Astrocyte (in vitro differentiated cells and primary cell): Measurements from ENCODE around the gene PTGFRN. TPM values are rescaled to one million over a fixed set of nuclear protein-coding genes. Genes with fewer than 3 reads are reported as not detected.

ENCODE experiments used
- DNase-seq: peaks from one replicate; pipeline ENCODE4 v3.0.0-alpha.2; 2010; ENCODE audit warnings: low read depth
- FAIRE-seq: peaks from 2 replicates; lab custom pipeline; 2011; peaks lifted over from hg19 to GRCh38; lab: Jason Lieb, UNC
- H2AFZ ChIP-seq: 2 replicates; pipeline ENCODE4 v1.6.0; 2012; ENCODE audit warnings: low read depth, low read length, inconsistent platforms
- H3K27ac ChIP-seq: 2 replicates; pipeline ENCODE4 v1.5.1; 2011; ENCODE audit warnings: low read depth, low read length, inconsistent platforms
- H3K27me3 ChIP-seq: 2 replicates; pipeline ENCODE4 v1.6.0; 2011; ENCODE audit warnings: low read length, inconsistent platforms; ENCODE audit not compliant: insufficient read depth
- H3K36me3 ChIP-seq: 2 replicates; pipeline ENCODE4 v1.5.1; 2011; ENCODE audit warnings: low read length, inconsistent platforms; ENCODE audit not compliant: insufficient read depth
- H3K4me1 ChIP-seq: 2 replicates; pipeline ENCODE4 v1.5.1; 2011; ENCODE audit warnings: low read length, inconsistent platforms; ENCODE audit not compliant: insufficient read depth
- H3K4me2 ChIP-seq: 2 replicates; pipeline ENCODE4 v1.6.0; 2012; ENCODE audit warnings: low read length, inconsistent platforms
- H3K4me3 ChIP-seq: 2 replicates; pipeline ENCODE4 v1.5.1; 2011; ENCODE audit warnings: low read depth, mild to moderate bottlenecking, low read length, inconsistent platforms; ENCODE audit not compliant: insufficient read depth
- H3K79me2 ChIP-seq: 2 replicates; pipeline ENCODE4 v1.6.0; 2012; ENCODE audit warnings: mild to moderate bottlenecking, low read length, inconsistent platforms; ENCODE audit not compliant: insufficient read depth
- H3K9ac ChIP-seq: 2 replicates; pipeline ENCODE4 v1.6.0; 2012; ENCODE audit warnings: mild to moderate bottlenecking, low read length, inconsistent platforms
- H3K9me3 ChIP-seq: 2 replicates; pipeline ENCODE4 v1.5.1; 2012; ENCODE audit warnings: low read depth, mild to moderate bottlenecking, low read length, inconsistent platforms; ENCODE audit not compliant: insufficient read depth
- H4K20me1 ChIP-seq: 2 replicates; pipeline ENCODE4 v1.6.0; 2012; ENCODE audit warnings: low read length, inconsistent platforms; ENCODE audit not compliant: insufficient read depth
- H3K27ac Mint-ChIP-seq: one replicate; pipeline ENCODE4 v1.8.0; 2021; ENCODE audit warnings: mild to moderate bottlenecking, mixed read lengths; ENCODE audit not compliant: unreplicated experiment
- H3K27me3 Mint-ChIP-seq: one replicate; pipeline ENCODE4 v1.8.0; 2021; ENCODE audit warnings: low read depth, mixed read lengths; ENCODE audit not compliant: unreplicated experiment
- H3K36me3 Mint-ChIP-seq: one replicate; pipeline ENCODE4 v1.8.0; 2021; ENCODE audit warnings: low read depth, mixed read lengths; ENCODE audit not compliant: unreplicated experiment
- H3K4me1 Mint-ChIP-seq: one replicate; pipeline ENCODE4 v1.8.0; 2021; ENCODE audit warnings: low read depth, mixed read lengths; ENCODE audit not compliant: unreplicated experiment
- H3K4me3 Mint-ChIP-seq: one replicate; pipeline ENCODE4 v1.8.0; 2021; ENCODE audit warnings: mild to moderate bottlenecking, moderate library complexity, mixed read lengths; ENCODE audit not compliant: unreplicated experiment
- H3K9me3 Mint-ChIP-seq: one replicate; pipeline ENCODE4 v1.8.0; 2021; ENCODE audit warnings: mild to moderate bottlenecking, mixed read lengths; ENCODE audit not compliant: unreplicated experiment
- CTCF ChIP-seq: IDR thresholded peaks from 2 replicates; pipeline ENCODE4 v1.5.1; 2011; ENCODE audit warnings: low read depth, mild to moderate bottlenecking, inconsistent platforms, low read length, moderate library complexity; ENCODE audit not compliant: insufficient read depth
- EZH2 ChIP-seq: IDR thresholded peaks from 2 replicates; pipeline ENCODE4 v1.6.1; 2012; ENCODE audit warnings: mild to moderate bottlenecking, low read length, inconsistent platforms; ENCODE audit not compliant: insufficient read depth
- total RNA-seq: library from RNA; stranded (reverse); gene quantifications from 2 replicates; pipeline ENCODE4 v1.2.1, GENCODE V29; 2021

PTGFRN gene
- total RNA-seq, 1 donor from 2014 or later = 157 TPM

GRCh38 chr1:117000142-117000541 lies 90.4 kb downstream of the PTGFRN start:
- Mint-ChIP-seq H3K36me3 (no peaks in the 10 kb centered on the region), H3K4me3 (no peak overlapping the region), H3K9me3 (peaks cover 2% of the 10 kb centered on the region), H3K27me3 (no peaks in the 10 kb centered on the region), H3K4me1 (peaks cover 18% of the 10 kb centered on the region), H3K27ac (no peak overlapping the region)
- TF ChIP-seq EZH2 (no peak), CTCF (no peak)
- Histone ChIP-seq H3K9me3 (no peaks in the 10 kb centered on the region), H3K27me3 (no peaks in the 10 kb centered on the region), H3K4me1 (peaks cover 13% of the 10 kb centered on the region), H3K36me3 (no peaks in the 10 kb centered on the region), H3K79me2 (no peaks in the 10 kb centered on the region), H4K20me1 (no peaks in the 10 kb centered on the region), H3K4me3 (no peak overlapping the region), H3K4me2 (no peak overlapping the region), H3K9ac (no peak overlapping the region), H3K27ac (no peak overlapping the region), H2AFZ (no peak overlapping the region)
- FAIRE-seq (no peak), DNase-seq (no peak)

- FAIRE-seq = no peak
- H3K4me3 Mint-ChIP-seq = no peak within 1 kb of the TSS
- H3K9me3 Mint-ChIP-seq = peaks cover 2% of the 10 kb centered on the region
Observed at GRCh38 chr1:117001254-117001927, 91.7 kb downstream of the PTGFRN start, which contains the start of gene CD101. Gene CD101, plus strand, starts transcription at chr1:117001760. Its CDS starts 58 bp downstream, at chr1:117001818.

More at GRCh38 chr1:117001254-117001927, 91.7 kb downstream of the PTGFRN start, which contains the start of gene CD101:
- Histone ChIP-seq H3K9me3 (no peaks in the 10 kb centered on the region), H3K27ac (no peak within 1 kb of the TSS), H3K4me1 (peaks cover 13% of the 10 kb centered on the region), H3K4me3 (no peak within 1 kb of the TSS), H4K20me1 (no peaks in the 10 kb centered on the region), H2AFZ (no peak within 1 kb of the TSS), H3K4me2 (no peak within 1 kb of the TSS), H3K27me3 (no peaks in the 10 kb centered on the region), H3K36me3 (no peaks in the 10 kb centered on the region), H3K9ac (no peak within 1 kb of the TSS), H3K79me2 (no peaks in the 10 kb centered on the region)
- Mint-ChIP-seq H3K4me1 (peaks cover 17% of the 10 kb centered on the region), H3K27me3 (no peaks in the 10 kb centered on the region), H3K36me3 (no peaks in the 10 kb centered on the region), H3K27ac (no peak within 1 kb of the TSS)
- no peak for DNase-seq
- TF ChIP-seq EZH2 (no peak), CTCF (no peak)
